Stimulated activated effector memory CD8-positive, alpha-beta T cell treated with anti-CD3 and anti-CD28 coated beads, Interleukin-12 subunit alpha, Interleukin-12 subunit beta, amount 100 ng/mL, for 72 hours (primary cell): Measurements from ENCODE around the gene CRYBG2.
A peak's percentile ranks its signal among the peaks of the same experiment; 100 is the strongest.

Experiments
- ATAC-seq: fragments of 150-1000 bp; cut with Tn5 transposase; 2 replicates; pipeline ENCODE4 v1.10.0; 2021
- DNase-seq, 2 donors: peaks; one replicate each; pipeline ENCODE4 v3.0.0; 2021 to 2022; ENCODE audit warnings: low spot score in 2 of 2
- H3K27ac Mint-ChIP-seq: one replicate; pipeline ENCODE4 v1.8.0; 2022; ENCODE audit warnings: mild to moderate bottlenecking, mixed read lengths
- H3K36me3 Mint-ChIP-seq: one replicate; pipeline ENCODE4 v1.8.0; 2022; ENCODE audit warnings: mild to moderate bottlenecking, mixed read lengths
- H3K4me1 Mint-ChIP-seq: one replicate; pipeline ENCODE4 v1.8.0; 2022; ENCODE audit warnings: mixed read lengths
- H3K4me3 Mint-ChIP-seq: one replicate; pipeline ENCODE4 v1.8.0; 2022; ENCODE audit warnings: mild to moderate bottlenecking, mixed read lengths
- H3K9me3 Mint-ChIP-seq: one replicate; pipeline ENCODE4 v1.8.0; 2022; ENCODE audit warnings: mixed read lengths

The CRYBG2 gene

DNA sequence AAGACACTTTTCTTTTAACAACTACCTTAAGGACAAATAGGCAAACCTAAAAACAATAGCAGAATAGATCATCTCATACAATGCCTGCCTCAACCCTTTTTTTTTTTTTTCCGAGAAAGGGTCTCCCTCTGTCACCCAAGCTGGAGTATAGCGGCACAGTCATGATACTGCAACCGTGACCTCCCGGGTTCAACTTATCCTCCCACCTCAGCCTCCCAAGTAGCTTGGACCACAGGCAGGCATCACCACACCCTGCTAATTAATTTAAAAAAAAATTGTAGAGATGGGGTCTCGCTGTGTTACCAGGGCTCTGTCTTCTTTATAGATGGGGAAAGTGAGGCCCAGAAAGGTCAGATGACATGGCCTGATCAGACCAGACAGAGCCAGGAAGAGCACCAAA is 66.1 kb downstream of the CRYBG2 start:
- ATAC-seq, result no peak
- peak overlapping the region; percentile 93 for H3K27ac Mint-ChIP-seq
- peaks cover 95% of the 10 kb centered on the region for H3K4me1 Mint-ChIP-seq
- no peaks in the 10 kb centered on the region for H3K9me3 Mint-ChIP-seq
- H3K4me3 Mint-ChIP-seq, result peak overlapping the region; percentile 76
- DNase-seq, result no peak
- peaks cover 55% of the 10 kb centered on the region for H3K36me3 Mint-ChIP-seq

DNA sequence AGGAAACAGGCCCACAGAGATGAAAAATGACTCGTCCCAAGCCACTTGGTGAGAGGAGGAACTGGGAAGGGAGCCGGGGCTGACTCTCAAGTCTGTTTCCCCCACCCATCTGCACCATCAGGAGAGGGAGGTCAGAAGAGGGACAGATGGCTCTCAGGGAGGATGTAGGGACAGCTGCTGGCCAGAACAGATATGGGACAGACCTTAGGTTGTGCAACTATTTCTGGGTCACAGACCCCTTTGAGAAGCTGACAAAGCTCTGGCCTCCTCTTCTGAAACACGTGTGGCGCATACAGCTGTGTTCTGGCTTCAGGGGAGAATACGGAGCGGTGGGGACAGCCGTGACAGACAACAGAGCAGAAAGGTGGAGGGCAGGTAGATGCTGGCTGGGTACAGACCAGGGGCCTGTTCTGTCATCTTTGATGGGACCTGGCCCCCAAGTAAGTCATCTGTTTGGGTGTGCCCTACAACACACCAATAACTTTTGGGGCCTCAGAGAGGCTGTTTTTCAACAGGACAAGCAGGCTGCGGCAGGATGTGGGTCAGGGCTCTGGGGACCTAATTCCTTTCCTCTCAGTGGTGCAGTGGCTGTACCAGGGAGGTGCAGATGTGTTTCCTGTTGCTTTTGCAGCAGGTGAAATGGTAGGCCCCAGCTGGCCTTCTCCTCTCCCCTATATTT is 66.8 kb downstream of the CRYBG2 start:
- ATAC-seq (peak; percentile 53), DNase-seq (peak in 1 of 2 donors; percentile 79)
- H3K9me3 Mint-ChIP-seq, result no peaks in the 10 kb centered on the region
- H3K36me3 Mint-ChIP-seq, result peaks cover 57% of the 10 kb centered on the region
- peak overlapping the region; percentile 93 for H3K27ac Mint-ChIP-seq
- peak overlapping the region; percentile 76 for H3K4me3 Mint-ChIP-seq
- H3K4me1 Mint-ChIP-seq, result peaks cover 98% of the 10 kb centered on the region

DNA sequence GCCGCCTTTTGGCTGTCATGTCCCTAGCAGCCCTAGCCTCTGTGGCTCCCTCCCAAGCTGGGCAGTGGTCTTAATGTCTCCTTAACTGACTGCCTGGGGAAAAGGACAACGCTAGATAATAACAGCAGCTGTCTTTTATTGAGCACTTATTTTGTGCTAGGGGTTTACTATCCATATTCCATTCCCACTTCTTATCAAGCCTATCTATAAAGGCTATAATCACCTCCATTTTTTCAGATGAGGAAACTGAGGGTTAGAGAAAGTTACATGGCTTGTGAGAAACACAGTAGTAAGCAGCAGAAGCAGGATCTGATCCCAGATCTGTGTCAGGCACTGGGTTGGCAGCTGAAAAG is 67.9 kb downstream of the CRYBG2 start:
- no peak overlapping the region for H3K4me3 Mint-ChIP-seq

DNA sequence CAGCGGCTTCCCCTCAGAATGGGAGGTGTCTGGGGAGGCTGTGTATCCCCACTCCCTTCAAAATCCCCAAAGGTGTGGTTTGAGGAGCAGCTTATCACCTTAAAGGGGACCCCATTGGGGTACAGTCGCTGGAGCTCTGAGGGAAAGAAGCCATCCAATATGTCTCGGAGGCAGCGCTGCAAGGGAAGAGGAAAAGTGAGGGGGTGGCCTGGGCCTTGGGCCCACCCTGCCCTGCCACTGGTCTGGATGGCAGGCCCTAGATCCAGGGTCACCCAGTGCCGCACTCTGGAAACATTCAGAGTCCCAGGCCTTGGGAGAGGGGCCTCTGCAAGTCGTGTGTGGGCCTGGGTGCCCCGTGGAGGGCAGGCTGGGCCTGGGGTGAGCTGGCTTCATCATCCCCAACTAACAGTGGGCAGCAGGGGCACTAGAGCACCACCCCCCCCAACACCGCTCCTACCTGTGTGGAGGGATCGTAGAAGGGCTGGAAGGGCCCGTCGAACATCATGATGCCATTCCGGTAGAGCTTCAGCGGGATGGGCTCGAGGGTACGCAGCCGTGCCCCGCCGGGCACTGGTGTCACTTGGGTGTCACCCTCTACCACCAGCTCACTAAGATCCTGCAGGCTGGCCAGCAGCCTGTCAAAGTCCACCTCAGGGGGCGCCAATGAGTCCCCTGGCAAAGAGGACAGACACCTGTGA is 68.4 kb downstream of the CRYBG2 start:
- peak overlapping the region; percentile 93 for H3K27ac Mint-ChIP-seq
- peak overlapping the region; percentile 95 for H3K4me3 Mint-ChIP-seq
- H3K36me3 Mint-ChIP-seq, result peaks cover 67% of the 10 kb centered on the region
- no peak for ATAC-seq
- H3K4me1 Mint-ChIP-seq, result peaks cover 97% of the 10 kb centered on the region
- H3K9me3 Mint-ChIP-seq, result no peaks in the 10 kb centered on the region
- peak in 1 of 2 donors; percentile 75 for DNase-seq

More for the DNA sequence above, 67.9 kb downstream of the CRYBG2 start:
- H3K9me3 Mint-ChIP-seq, result no peaks in the 10 kb centered on the region
- peaks cover 62% of the 10 kb centered on the region for H3K36me3 Mint-ChIP-seq
- peak overlapping the region; percentile 93 for H3K27ac Mint-ChIP-seq
- peaks cover 97% of the 10 kb centered on the region for H3K4me1 Mint-ChIP-seq
- DNase-seq (no peak), ATAC-seq (no peak)

DNA sequence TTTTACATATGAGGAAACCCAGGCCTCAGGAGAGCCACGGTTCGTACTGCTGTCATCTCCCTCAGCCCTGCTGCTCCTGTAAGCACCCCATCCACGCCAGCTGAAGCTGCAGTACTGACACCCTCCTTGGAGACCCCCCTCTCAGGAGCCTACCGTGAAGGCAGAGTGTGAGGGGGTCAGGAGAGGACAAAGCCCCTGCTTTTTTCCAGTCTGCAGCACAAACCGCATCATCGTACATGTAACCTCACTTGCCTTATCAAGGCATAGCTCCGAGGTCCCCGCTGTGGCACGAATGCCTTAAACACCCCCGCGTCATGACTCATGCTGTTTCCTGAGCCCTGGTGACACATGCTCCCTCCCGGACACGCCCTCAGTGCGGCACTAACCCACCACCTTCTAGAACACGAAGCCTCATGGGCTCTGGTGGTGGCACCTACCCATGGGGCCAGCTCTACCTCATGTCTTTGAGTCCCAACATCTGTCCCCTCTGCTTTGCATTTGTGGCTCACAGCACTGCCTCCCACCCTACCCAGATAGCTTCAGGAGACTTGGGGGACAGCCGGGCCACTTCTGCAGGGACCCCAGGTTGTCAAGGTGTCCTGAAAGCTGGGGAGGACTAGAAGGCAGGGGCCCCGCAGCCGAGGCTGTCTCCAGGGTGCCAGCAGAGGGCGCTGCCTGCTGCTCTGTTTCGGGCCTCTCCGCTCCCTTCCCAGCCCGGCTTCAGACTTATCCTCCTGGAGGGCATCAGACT is 69.2 kb downstream of the CRYBG2 start:
- DNase-seq (peak; percentile 74 to 91), ATAC-seq (peak; percentile 84)
- Mint-ChIP-seq H3K4me3 (peak overlapping the region; percentile 95), H3K9me3 (no peaks in the 10 kb centered on the region), H3K4me1 (peaks cover 91% of the 10 kb centered on the region), H3K36me3 (peaks cover 64% of the 10 kb centered on the region), H3K27ac (peak overlapping the region; percentile 93)

DNA sequence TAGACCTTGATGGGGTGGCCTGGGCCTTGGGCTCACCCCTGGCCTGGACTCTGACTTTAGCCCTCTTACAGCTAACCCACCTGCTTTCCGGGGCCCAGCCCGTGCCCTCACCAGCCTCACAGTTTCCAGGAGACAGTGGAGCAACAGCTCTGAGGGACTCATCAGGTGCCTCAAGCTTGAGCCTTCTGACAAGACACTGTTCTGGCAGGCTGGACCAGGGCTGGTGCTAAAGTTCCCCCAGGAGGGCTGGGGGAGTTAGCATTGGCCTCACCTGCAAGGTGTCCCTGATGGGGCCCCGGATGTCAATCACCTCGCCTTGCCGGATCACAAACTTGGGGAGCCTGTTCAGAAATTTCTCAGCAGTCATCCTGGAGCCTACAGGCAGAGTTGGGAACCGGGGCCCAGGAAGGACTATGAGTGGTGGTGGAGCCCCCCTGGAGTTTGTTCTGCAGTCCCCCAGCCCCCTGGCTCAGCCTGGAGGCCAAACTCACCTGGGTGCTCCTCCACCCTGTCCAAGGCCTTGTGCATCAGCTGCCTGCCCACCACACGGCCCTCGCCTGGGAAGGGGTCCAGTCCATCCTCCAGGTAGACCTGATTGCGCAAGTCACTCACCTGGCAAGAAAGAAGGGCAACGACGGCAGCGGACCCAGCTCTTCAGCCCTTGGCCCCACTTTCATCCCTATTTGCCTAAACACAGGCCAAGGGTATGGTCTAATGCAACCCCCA is 69.9 kb downstream of the CRYBG2 start:
- Mint-ChIP-seq H3K36me3 (peaks cover 64% of the 10 kb centered on the region), H3K9me3 (no peaks in the 10 kb centered on the region), H3K4me1 (peaks cover 88% of the 10 kb centered on the region), H3K4me3 (peak overlapping the region; percentile 95), H3K27ac (peak overlapping the region; percentile 93)
- DNase-seq, result no peak
- no peak for ATAC-seq

DNA sequence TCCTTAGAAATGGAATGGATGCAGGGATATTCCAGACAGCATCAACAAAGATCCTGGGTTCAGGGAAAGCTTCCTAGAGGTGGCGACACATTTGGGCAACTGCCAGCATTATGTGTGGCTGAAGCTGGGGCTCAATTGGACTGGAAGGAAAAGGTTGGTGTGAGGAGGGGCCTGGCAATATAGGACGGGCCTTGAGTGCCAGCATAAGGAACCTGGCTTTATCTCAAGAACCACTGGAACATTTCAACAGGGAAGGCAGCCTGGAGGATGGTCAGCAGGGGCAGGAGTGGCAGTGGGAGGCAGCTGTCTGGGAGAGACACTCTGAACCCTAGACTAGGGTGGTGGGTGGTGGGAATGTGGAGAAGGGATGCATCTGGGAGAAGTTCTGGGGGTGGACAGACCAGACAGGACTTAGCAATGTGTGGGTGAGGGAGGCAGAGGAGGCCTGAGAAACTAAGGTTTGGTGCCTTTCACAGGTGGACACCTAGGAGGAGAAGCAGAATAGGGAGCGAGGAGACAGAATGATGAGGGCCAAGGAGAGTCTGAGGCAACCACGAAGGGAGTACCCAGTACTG is 70.6 kb downstream of the CRYBG2 start:
- Mint-ChIP-seq H3K4me3 (peak overlapping the region; percentile 95), H3K4me1 (peaks cover 88% of the 10 kb centered on the region), H3K36me3 (peaks cover 69% of the 10 kb centered on the region), H3K27ac (peak overlapping the region; percentile 93), H3K9me3 (no peaks in the 10 kb centered on the region)
- DNase-seq, result no peak
- no peak for ATAC-seq

DNA sequence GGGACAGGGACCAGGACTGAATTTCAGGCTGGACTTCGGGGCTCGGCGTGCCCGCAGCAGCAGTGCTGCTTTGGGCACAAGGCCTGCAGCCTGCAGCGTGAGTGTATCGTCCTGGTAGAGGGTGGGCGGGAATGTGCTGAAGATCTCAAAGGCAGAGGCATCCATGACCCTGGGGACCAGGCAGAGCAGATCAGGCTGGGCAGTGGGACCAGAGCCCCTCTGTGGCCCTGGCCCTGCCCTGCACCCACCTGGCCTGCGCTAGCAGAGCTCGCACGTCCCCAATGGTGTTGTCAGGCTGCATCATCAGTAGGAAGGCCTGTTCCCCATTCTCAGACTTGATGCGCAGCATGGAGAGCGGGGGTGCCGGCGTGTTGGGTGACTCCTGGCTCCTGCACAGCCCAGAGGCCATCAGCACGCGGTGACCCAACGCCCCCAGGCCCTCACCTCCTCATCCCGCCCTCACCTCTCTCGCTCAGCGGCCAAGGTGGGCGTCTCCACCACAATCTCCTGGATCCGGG is 71.5 kb downstream of the CRYBG2 start:
- Mint-ChIP-seq H3K27ac (peak overlapping the region; percentile 93), H3K4me1 (peaks cover 88% of the 10 kb centered on the region), H3K36me3 (peaks cover 72% of the 10 kb centered on the region), H3K9me3 (no peaks in the 10 kb centered on the region), H3K4me3 (peak overlapping the region; percentile 95)
- ATAC-seq (no peak), DNase-seq (no peak)

DNA sequence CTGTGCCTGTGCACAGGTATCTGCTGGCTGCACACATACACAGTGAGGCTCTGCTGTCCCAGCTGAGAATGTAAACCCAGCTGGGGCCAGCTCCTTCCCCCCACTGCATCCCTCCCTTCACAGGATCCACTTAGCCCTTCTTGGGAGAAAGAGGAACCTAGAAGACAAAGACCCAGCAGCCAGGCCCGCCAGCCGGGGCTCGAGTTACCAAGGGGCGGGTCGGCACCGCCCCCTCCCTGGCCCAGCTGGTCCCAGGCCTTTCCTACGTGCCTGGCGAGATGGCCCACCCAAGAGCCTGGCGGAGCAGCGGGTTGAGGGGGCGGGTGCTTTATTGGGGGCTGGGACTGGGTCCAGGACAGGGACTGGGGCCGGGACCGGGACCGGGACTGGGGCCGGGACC is 72.0 kb downstream of the CRYBG2 start:
- H3K9me3 Mint-ChIP-seq, result no peaks in the 10 kb centered on the region
- no peak for ATAC-seq
- peaks cover 88% of the 10 kb centered on the region for H3K4me1 Mint-ChIP-seq
- H3K4me3 Mint-ChIP-seq, result peak overlapping the region; percentile 95
- DNase-seq, result no peak
- peak overlapping the region; percentile 87 for H3K27ac Mint-ChIP-seq
- H3K36me3 Mint-ChIP-seq, result peaks cover 77% of the 10 kb centered on the region

DNA sequence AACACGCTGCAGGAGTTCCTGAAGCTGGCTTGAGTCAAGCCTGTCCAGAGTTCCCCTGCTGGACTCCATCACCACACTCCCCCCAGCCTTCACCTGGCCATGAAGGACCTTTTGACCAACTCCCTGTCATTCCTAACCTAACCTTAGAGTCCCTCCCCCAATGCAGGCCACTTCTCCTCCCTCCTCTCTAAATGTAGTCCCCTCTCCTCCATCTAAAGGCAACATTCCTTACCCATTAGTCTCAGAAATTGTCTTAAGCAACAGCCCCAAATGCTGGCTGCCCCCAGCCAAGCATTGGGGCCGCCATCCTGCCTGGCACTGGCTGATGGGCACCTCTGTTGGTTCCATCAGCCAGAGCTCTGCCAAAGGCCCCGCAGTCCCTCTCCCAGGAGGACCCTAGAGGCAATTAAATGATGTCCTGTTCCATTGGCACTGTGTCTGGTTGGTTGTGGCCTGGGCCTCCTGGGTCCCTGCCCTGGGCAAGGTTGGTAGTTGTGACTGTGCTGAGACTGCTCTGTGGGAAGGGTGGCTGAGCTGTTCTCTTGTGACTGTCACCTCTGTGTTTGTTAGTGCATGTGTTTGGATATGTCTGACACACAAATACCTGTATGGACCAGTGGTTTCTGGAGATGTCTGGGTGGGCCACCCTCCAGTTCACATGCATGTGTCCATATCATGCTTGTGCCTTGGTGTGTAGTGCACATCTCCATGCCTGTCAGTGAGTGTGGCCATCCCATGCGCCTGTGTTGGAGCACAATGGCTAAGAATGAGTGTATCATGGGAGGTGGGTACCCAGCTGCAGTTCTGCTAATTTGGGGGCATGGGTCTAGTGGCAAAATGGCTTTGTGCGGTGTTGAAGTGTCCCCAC is 72.6 kb downstream of the CRYBG2 start:
- Mint-ChIP-seq H3K36me3 (peaks cover 84% of the 10 kb centered on the region), H3K4me1 (peaks cover 91% of the 10 kb centered on the region), H3K9me3 (no peaks in the 10 kb centered on the region), H3K27ac (peak overlapping the region; percentile 87), H3K4me3 (peak overlapping the region; percentile 95)
- ATAC-seq (no peak), DNase-seq (no peak)

DNA sequence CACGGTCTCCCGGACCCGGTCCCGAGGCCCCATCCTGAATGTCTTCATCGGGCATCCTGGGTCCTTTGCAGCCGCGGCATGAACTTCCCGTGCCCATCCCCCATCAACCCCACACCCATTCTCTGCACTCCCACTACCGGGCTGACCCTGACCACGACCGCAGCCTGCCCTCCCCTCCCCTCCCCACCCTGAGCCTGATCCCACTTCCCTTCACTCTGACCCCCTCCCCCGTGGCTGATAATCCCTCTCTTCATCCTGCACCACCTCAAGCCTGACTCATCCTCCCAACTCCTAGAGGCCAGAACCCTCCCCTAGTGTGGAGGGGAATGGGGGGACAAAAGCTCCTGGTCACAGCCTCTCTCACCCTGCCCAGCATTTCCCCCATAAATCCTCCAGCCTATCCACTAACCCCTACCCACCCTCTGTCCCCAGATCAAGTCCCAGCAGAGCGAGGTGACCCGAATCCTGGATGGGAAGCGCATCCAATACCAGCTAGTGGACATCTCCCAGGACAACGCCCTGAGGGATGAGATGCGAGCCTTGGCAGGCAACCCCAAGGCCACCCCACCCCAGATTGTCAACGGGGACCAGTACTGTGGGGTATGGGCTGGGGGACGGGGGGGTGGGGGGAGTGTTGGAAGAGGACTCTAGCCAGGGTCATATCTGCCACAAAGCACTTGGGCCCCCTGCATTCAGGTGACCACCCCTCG is 73.4 kb downstream of the CRYBG2 start:
- H3K36me3 Mint-ChIP-seq, result peaks cover 89% of the 10 kb centered on the region
- H3K9me3 Mint-ChIP-seq, result no peaks in the 10 kb centered on the region
- ATAC-seq (no peak), DNase-seq (no peak)
- peak overlapping the region; percentile 95 for H3K4me3 Mint-ChIP-seq
- H3K4me1 Mint-ChIP-seq, result peaks cover 91% of the 10 kb centered on the region
- H3K27ac Mint-ChIP-seq, result peak overlapping the region; percentile 87

DNA sequence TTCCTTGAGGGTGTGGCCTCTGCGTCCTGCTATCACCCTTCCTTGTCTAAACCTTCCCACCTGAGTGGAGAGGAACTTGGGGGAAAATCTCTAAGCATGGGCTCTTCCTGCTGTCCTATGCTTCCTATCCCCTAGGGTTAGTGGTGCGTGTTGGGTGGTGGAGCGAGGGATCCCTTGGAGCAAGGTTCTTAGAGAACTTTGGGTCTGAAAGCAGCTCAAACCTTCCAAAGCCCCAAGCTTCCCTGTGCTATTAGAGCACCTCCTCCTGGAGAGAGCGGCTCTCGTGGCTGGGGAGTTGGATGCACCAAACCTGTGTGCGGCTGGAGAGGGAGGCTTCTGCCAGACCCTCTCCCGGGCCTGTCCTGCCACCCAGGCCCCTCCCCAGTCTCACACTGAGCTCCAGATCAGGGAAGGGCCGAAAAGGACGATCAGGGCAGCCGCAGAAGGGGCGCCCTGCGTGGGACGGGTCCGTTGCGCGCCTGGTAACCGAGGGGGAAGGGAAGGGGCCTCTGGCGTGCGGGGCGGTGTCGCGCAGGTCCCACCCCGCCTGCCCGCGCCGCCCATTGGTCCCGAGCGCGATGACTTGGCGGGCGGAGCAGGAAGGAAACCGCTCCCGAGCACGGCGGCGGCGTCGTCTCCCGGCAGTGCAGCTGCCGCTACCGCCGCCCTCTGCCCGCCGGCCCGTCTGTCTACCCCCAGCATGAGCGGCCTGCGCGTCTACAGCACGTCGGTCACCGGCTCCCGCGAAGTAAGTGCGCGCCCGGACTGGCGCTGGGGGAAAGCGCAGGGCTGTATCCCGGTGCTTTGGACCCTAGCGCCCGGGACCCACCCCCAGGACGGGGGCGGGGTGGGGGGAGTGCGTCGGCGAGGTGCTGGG is 74.2 kb downstream of the CRYBG2 start, which contains the start of gene SH3BGRL3:
TSS of gene SH3BGRL3 (plus strand) at position 631 of the 877 bp plus-strand sequence. CDS start at position 701, 70 bp downstream.
- Mint-ChIP-seq H3K4me3 (peak within 1 kb of the TSS; percentile 95), H3K27ac (peak within 1 kb of the TSS; percentile 87), H3K36me3 (peaks cover 90% of the 10 kb centered on the region), H3K9me3 (no peaks in the 10 kb centered on the region), H3K4me1 (peaks cover 91% of the 10 kb centered on the region)
- peak; percentile 74 to 88 for DNase-seq
- peak; percentile 66 for ATAC-seq
